ENCODE results near the gene PHRF1. TPM values are rescaled to one million over a fixed set of nuclear protein-coding genes. Genes with fewer than 3 reads are reported as not detected.

PHRF1 gene
- total RNA-seq, 3 donors from 2014 or later (not counting 1 experiment from before 2014, with no cell fraction given), result 46.1 to 52.0 (median 46.9) TPM

- Histone ChIP-seq H3K27me3 (ENCODE audit: control insufficient read depth, insufficient read depth, low read length) (no peaks in the 10 kb centered on the region), H3K4me1 (ENCODE audit: control insufficient read depth, insufficient read depth, low read length) (peaks cover 23% of the 10 kb centered on the region), H3K4me3 (ENCODE audit: low read length) (no peak overlapping the region), H3K27ac (ENCODE audit: low read length) (no peak overlapping the region), H3K9me3 (ENCODE audit: control insufficient read depth, insufficient read depth, low read length) (no peaks in the 10 kb centered on the region), H3K36me3 (ENCODE audit: control insufficient read depth, insufficient read depth, low read length) (no peaks in the 10 kb centered on the region)
- H3K27me3 Mint-ChIP-seq (ENCODE audit: low read depth in 2 of 2), result no peaks in the 10 kb centered on the region
- H3K9me3 Mint-ChIP-seq, result no peaks in the 10 kb centered on the region
- DNase-seq, result no peak
- peaks cover 5 to 18% of the 10 kb centered on the region in 2 donors for H3K4me1 Mint-ChIP-seq
- H3K4me3 Mint-ChIP-seq, result no peak overlapping the region
- no peak for ATAC-seq
- no peaks in the 10 kb centered on the region for H3K36me3 Mint-ChIP-seq
- intact Hi-C loops (cut with micrococcal nuclease), result no loop called here
- 96% methylated on average over 17 of the region's 18 CpGs for WGBS (ENCODE audit: insufficient coverage)
- no peak overlapping the region for H3K27ac Mint-ChIP-seq
- TF ChIP-seq CTCF (IDR thresholded peaks at IDR 0.05), result no peak
Observed at GRCh38 chr11:563066-563811, 13.0 kb upstream of the PHRF1 start.

- no peaks in the 10 kb centered on the region for H3K9me3 ChIP-seq (ENCODE audit: control insufficient read depth, insufficient read depth, low read length)
- intact Hi-C loops (cut with micrococcal nuclease), result no loop called here
- no peak for ATAC-seq
- no peaks in the 10 kb centered on the region for H3K27me3 ChIP-seq (ENCODE audit: control insufficient read depth, insufficient read depth, low read length)
- no peaks in the 10 kb centered on the region for H3K36me3 Mint-ChIP-seq
- H3K4me1 ChIP-seq (ENCODE audit: control insufficient read depth, insufficient read depth, low read length), result peaks cover 25% of the 10 kb centered on the region
- no peak overlapping the region for H3K4me3 Mint-ChIP-seq
- H3K27me3 Mint-ChIP-seq (ENCODE audit: low read depth in 2 of 2), result no peaks in the 10 kb centered on the region
- H3K9me3 Mint-ChIP-seq, result no peaks in the 10 kb centered on the region
- no peak for TF ChIP-seq CTCF (IDR thresholded peaks at IDR 0.05)
- H3K27ac Mint-ChIP-seq, result no peak overlapping the region
- peaks cover 5 to 19% of the 10 kb centered on the region in 2 donors for H3K4me1 Mint-ChIP-seq
- no peaks in the 10 kb centered on the region for H3K36me3 ChIP-seq (ENCODE audit: control insufficient read depth, insufficient read depth, low read length)
- DNase-seq, result no peak
- WGBS (ENCODE audit: insufficient coverage), result 93% methylated on average over 12 of the region's 12 CpGs
- H3K4me3 ChIP-seq (ENCODE audit: low read length), result no peak overlapping the region
- no peak overlapping the region for H3K27ac ChIP-seq (ENCODE audit: low read length)
Observed at GRCh38 chr11:563812-564578, 12.3 kb upstream of the PHRF1 start.

GRCh38 chr11:565921-566509, 10.3 kb upstream of the PHRF1 start:
- ATAC-seq (no peak), DNase-seq (no peak)
- Histone ChIP-seq H3K9me3 (ENCODE audit: control insufficient read depth, insufficient read depth, low read length) (no peaks in the 10 kb centered on the region), H3K27ac (ENCODE audit: low read length) (no peak overlapping the region), H3K27me3 (ENCODE audit: control insufficient read depth, insufficient read depth, low read length) (no peaks in the 10 kb centered on the region), H3K36me3 (ENCODE audit: control insufficient read depth, insufficient read depth, low read length) (no peaks in the 10 kb centered on the region), H3K4me1 (ENCODE audit: control insufficient read depth, insufficient read depth, low read length) (peaks cover 24% of the 10 kb centered on the region), H3K4me3 (ENCODE audit: low read length) (no peak overlapping the region)
- Mint-ChIP-seq H3K4me1 (peaks cover 0 to 11% of the 10 kb centered on the region in 2 donors), H3K4me3 (no peak overlapping the region), H3K36me3 (no peaks in the 10 kb centered on the region), H3K9me3 (no peaks in the 10 kb centered on the region), H3K27me3 (ENCODE audit: low read depth in 2 of 2) (no peaks in the 10 kb centered on the region), H3K27ac (no peak overlapping the region)
- 88% methylated on average over 12 of the region's 12 CpGs for WGBS (ENCODE audit: insufficient coverage)
- TF ChIP-seq CTCF (IDR thresholded peaks at IDR 0.05), result no peak
- intact Hi-C loops (cut with micrococcal nuclease), result no loop called here

Measured in natural killer cell (primary cell).